Gastroesophageal sphincter (tissue), 3 donors: Measurements from ENCODE around the gene DNAJC1.

Experiments
- EP300 ChIP-seq: sonication (generic); formaldehyde crosslinking; IDR thresholded peaks from one replicate; pipeline ENCODE4 v1.6.1; 2017; ENCODE audit warnings: antibody characterized with exemption, mild to moderate bottlenecking
- POLR2A ChIP-seq, 2 donors: fragments of 450-650 bp; IDR thresholded peaks; one replicate each; pipeline ENCODE4 v1.6.1; 2017; ENCODE audit warnings: antibody characterized with exemption in 2 of 2, mild to moderate bottlenecking in 2 of 2, moderate library complexity in 1 of 2
- POLR2AphosphoS5 ChIP-seq: sonication (generic); formaldehyde crosslinking; IDR thresholded peaks from one replicate; pipeline ENCODE4 v1.6.1; 2017; ENCODE audit warnings: antibody characterized with exemption
- TF ChIP-seq, protein P1 (sequence below), 4 experiments: fragments of 200-600 bp in 2 of 4; fragments of 450-650 bp in 2 of 4; sonication (generic) in 1 of 4; IDR thresholded peaks; one replicate each; pipeline ENCODE4 v1.5.1; 2017 to 2019; ENCODE audit warnings: antibody characterized with exemption in 4 of 4, mild to moderate bottlenecking in 2 of 4, moderate library complexity in 2 of 4

DNA sequence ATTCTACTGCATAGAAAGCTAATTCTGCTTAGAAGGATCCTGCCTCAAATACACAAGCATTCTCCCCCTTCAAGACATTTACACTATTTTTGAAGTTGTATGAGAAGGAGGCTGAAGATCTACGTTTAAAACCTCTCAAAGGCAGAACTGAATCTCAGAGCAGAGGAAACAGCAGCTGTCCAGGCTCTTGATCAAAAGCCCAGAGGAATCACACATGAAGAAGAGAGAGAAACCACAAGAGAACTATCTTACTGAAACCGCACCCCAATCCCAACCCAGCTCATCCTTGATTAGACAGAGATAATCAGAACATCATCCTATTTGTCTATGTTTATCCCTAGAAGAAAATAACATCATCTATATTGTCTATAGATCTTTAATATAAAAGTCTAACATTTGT is 2.2 kb upstream of the DNAJC1 start:
- TF ChIP-seq, protein P1, sequence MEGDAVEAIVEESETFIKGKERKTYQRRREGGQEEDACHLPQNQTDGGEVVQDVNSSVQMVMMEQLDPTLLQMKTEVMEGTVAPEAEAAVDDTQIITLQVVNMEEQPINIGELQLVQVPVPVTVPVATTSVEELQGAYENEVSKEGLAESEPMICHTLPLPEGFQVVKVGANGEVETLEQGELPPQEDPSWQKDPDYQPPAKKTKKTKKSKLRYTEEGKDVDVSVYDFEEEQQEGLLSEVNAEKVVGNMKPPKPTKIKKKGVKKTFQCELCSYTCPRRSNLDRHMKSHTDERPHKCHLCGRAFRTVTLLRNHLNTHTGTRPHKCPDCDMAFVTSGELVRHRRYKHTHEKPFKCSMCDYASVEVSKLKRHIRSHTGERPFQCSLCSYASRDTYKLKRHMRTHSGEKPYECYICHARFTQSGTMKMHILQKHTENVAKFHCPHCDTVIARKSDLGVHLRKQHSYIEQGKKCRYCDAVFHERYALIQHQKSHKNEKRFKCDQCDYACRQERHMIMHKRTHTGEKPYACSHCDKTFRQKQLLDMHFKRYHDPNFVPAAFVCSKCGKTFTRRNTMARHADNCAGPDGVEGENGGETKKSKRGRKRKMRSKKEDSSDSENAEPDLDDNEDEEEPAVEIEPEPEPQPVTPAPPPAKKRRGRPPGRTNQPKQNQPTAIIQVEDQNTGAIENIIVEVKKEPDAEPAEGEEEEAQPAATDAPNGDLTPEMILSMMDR (IDR thresholded peaks at IDR 0.05): no peak
- TF ChIP-seq POLR2AphosphoS5 (no peak), POLR2A (IDR thresholded peaks at IDR 0.05) (no peak), EP300 (no peak)
